HEK293 (cell line): ENCODE data around the gene CFAP99.

Experiments used
- CTCF ChIA-PET: fragments of 350-600 bp; formaldehyde crosslinking; extraction: SDS; loops from one replicate; lab custom pipeline; 2021; ENCODE audit warnings: antibody characterized with exemption; lab: Yijun Ruan, JAX
- POLR2A ChIA-PET: fragments of 300-600 bp; formaldehyde crosslinking; extraction: SDS; loops from one replicate; lab custom pipeline; 2020; ENCODE audit warnings: antibody characterized with exemption, inconsistent platforms; lab: Yijun Ruan, JAX
- H3K27ac ChIP-seq: fragments of 200-500 bp; sonication (Bioruptor generic); 2 replicates; pipeline ENCODE4 v1.5.1; 2014; ENCODE audit warnings: low read depth, low read length, control low read depth, inconsistent platforms; ENCODE audit errors: extremely low read depth
- H3K36me3 ChIP-seq, 2 experiments: fragments of 200-500 bp in 1 of 2; sonication (Bioruptor generic) in 1 of 2; 1 replicate in 1 of 2; 2 replicates in 1 of 2; pipeline ENCODE4 v1.5.1; 2014 to 2017; ENCODE audit warnings: inconsistent platforms in 2 of 2, low read length in 2 of 2; ENCODE audit not compliant: control insufficient read depth in 2 of 2, insufficient read depth in 1 of 2
- H3K4me1 ChIP-seq: fragments of 200-500 bp; sonication (Bioruptor generic); 2 replicates; pipeline ENCODE4 v1.5.1; 2014; ENCODE audit warnings: mild to moderate bottlenecking, low read length, inconsistent platforms; ENCODE audit not compliant: control insufficient read depth, insufficient read depth
- H3K4me3 ChIP-seq: 2 replicates; pipeline ENCODE4 v1.5.1; 2011; ENCODE audit warnings: low read depth, mild to moderate bottlenecking, control low read depth, low read length, moderate library complexity
- H3K9me3 ChIP-seq: fragments of 200-500 bp; sonication (Bioruptor generic); 2 replicates; pipeline ENCODE4 v1.5.1; 2014; ENCODE audit warnings: low read depth, low read length, inconsistent platforms; ENCODE audit not compliant: control insufficient read depth, insufficient read depth
- CTCF ChIP-seq: fragments of 450-650 bp; formaldehyde crosslinking; IDR thresholded peaks from 2 replicates; pipeline ENCODE4 v1.5.1; 2016; ENCODE audit warnings: missing biosample characterization, missing genetic modification characterization
- GLIS1 ChIP-seq: fragments of 450-650 bp; formaldehyde crosslinking; IDR thresholded peaks from 2 replicates; pipeline ENCODE4 v1.5.1; 2016; ENCODE audit warnings: missing biosample characterization, missing genetic modification characterization
- KLF10 ChIP-seq: fragments of 450-650 bp; IDR thresholded peaks from 2 replicates; pipeline ENCODE4 v1.5.1; 2018; ENCODE audit warnings: missing biosample characterization, mild to moderate bottlenecking, missing genetic modification characterization
- PBX3 ChIP-seq: sonication (generic); formaldehyde crosslinking; IDR thresholded peaks from 2 replicates; pipeline ENCODE4 v1.8.1; 2022; ENCODE audit warnings: mild to moderate bottlenecking, moderate library complexity, missing genetic modification reagents
- SCRT1 ChIP-seq: fragments of 450-650 bp; formaldehyde crosslinking; IDR thresholded peaks from 2 replicates; pipeline ENCODE4 v1.5.1; 2016; ENCODE audit warnings: missing biosample characterization, missing genetic modification characterization, borderline replicate concordance
- SP7 ChIP-seq: fragments of 450-650 bp; formaldehyde crosslinking; IDR thresholded peaks from 2 replicates; pipeline ENCODE4 v1.5.1; 2016; ENCODE audit warnings: missing biosample characterization, missing genetic modification characterization
- TCF7L2 ChIP-seq: IDR thresholded peaks from 2 replicates; pipeline ENCODE4 v1.6.1; 2011; ENCODE audit warnings: low read depth, mild to moderate bottlenecking, inconsistent platforms, low read length, moderate library complexity, borderline replicate concordance
- ZBTB21 ChIP-seq: fragments of 450-650 bp; formaldehyde crosslinking; IDR thresholded peaks from 2 replicates; pipeline ENCODE4 v1.5.1; 2017; ENCODE audit warnings: missing biosample characterization, missing genetic modification characterization
- ZNF114 ChIP-seq: fragments of 450-650 bp; formaldehyde crosslinking; IDR thresholded peaks from 2 replicates; pipeline ENCODE4 v1.5.0; 2017; ENCODE audit warnings: missing biosample characterization, missing genetic modification characterization
- ZNF133 ChIP-seq: fragments of 450-650 bp; formaldehyde crosslinking; IDR thresholded peaks from 2 replicates; pipeline ENCODE4 v1.5.1; 2016; ENCODE audit warnings: missing biosample characterization, missing genetic modification characterization
- ZNF23 ChIP-seq: fragments of 450-650 bp; formaldehyde crosslinking; IDR thresholded peaks from 2 replicates; pipeline ENCODE4 v1.5.1; 2016; ENCODE audit warnings: missing biosample characterization, missing genetic modification characterization, borderline replicate concordance
- ZNF248 ChIP-seq: fragments of 450-650 bp; formaldehyde crosslinking; IDR thresholded peaks from 2 replicates; pipeline ENCODE4 v1.5.1; 2017; ENCODE audit warnings: missing biosample characterization, missing genetic modification characterization
- ZNF266 ChIP-seq: fragments of 450-650 bp; formaldehyde crosslinking; IDR thresholded peaks from 2 replicates; pipeline ENCODE4 v1.5.1; 2016; ENCODE audit warnings: missing biosample characterization, missing genetic modification characterization, low read depth
- ZNF274 ChIP-seq, 2 experiments: fragments of 200-500 bp in 1 of 2; fragments of 450-650 bp in 1 of 2; sonication (Bioruptor generic) in 1 of 2; formaldehyde crosslinking in 1 of 2; IDR thresholded peaks; 2 replicates each; pipeline versions ENCODE4 v1.5.1 to v1.6.1; 2014 to 2016; ENCODE audit warnings: borderline replicate concordance in 1 of 2, inconsistent platforms in 1 of 2, low read length in 1 of 2, missing biosample characterization in 1 of 2, missing genetic modification characterization in 1 of 2
- ZNF341 ChIP-seq: fragments of 450-650 bp; formaldehyde crosslinking; IDR thresholded peaks from 2 replicates; pipeline ENCODE4; 2016; ENCODE audit warnings: low read depth, missing biosample characterization, missing genetic modification characterization
- ZNF354C ChIP-seq: fragments of 450-650 bp; formaldehyde crosslinking; IDR thresholded peaks from 2 replicates; pipeline ENCODE4 v1.5.1; 2016; ENCODE audit warnings: missing biosample characterization, missing genetic modification characterization, low read depth, borderline replicate concordance
- ZNF416 ChIP-seq: fragments of 450-650 bp; formaldehyde crosslinking; IDR thresholded peaks from 2 replicates; pipeline ENCODE4 v1.5.1; 2016; ENCODE audit warnings: missing biosample characterization, missing genetic modification characterization
- ZNF48 ChIP-seq: fragments of 450-650 bp; formaldehyde crosslinking; IDR thresholded peaks from 2 replicates; pipeline ENCODE4 v1.5.1; 2016; ENCODE audit warnings: missing biosample characterization, missing genetic modification characterization
- ZNF521 ChIP-seq: fragments of 450-650 bp; formaldehyde crosslinking; IDR thresholded peaks from 2 replicates; pipeline ENCODE4 v1.5.1; 2017; ENCODE audit warnings: missing biosample characterization, mild to moderate bottlenecking, missing genetic modification characterization
- ZNF561 ChIP-seq: fragments of 450-650 bp; IDR thresholded peaks from 2 replicates; pipeline ENCODE4 v1.5.1; 2018; ENCODE audit warnings: missing biosample characterization, missing genetic modification characterization, borderline replicate concordance
- ZNF580 ChIP-seq: fragments of 450-650 bp; formaldehyde crosslinking; IDR thresholded peaks from 2 replicates; pipeline ENCODE4 v1.5.1; 2016; ENCODE audit warnings: missing biosample characterization, missing genetic modification characterization
- ZNF707 ChIP-seq: fragments of 450-650 bp; formaldehyde crosslinking; IDR thresholded peaks from 2 replicates; pipeline ENCODE4 v1.5.1; 2016; ENCODE audit warnings: missing biosample characterization, missing genetic modification characterization
- TF ChIP-seq, protein P1 (sequence below): fragments of 450-650 bp; formaldehyde crosslinking; IDR thresholded peaks from 2 replicates; pipeline ENCODE4 v1.5.1; 2016; ENCODE audit warnings: missing biosample characterization, missing genetic modification characterization
- TF ChIP-seq, protein P2 (sequence below): fragments of 450-650 bp; formaldehyde crosslinking; IDR thresholded peaks from 2 replicates; pipeline ENCODE4 v1.5.1; 2016; ENCODE audit warnings: missing biosample characterization, missing genetic modification characterization
- TF ChIP-seq, protein P3 (sequence below): fragments of 450-650 bp; formaldehyde crosslinking; IDR thresholded peaks from 2 replicates; pipeline ENCODE4 v1.5.1; 2016; ENCODE audit warnings: missing biosample characterization, missing genetic modification characterization

The CFAP99 gene

GRCh38 chr4:2412534-2412884, 6.2 kb upstream of the CFAP99 start (continued):
- TF ChIP-seq, protein P1, sequence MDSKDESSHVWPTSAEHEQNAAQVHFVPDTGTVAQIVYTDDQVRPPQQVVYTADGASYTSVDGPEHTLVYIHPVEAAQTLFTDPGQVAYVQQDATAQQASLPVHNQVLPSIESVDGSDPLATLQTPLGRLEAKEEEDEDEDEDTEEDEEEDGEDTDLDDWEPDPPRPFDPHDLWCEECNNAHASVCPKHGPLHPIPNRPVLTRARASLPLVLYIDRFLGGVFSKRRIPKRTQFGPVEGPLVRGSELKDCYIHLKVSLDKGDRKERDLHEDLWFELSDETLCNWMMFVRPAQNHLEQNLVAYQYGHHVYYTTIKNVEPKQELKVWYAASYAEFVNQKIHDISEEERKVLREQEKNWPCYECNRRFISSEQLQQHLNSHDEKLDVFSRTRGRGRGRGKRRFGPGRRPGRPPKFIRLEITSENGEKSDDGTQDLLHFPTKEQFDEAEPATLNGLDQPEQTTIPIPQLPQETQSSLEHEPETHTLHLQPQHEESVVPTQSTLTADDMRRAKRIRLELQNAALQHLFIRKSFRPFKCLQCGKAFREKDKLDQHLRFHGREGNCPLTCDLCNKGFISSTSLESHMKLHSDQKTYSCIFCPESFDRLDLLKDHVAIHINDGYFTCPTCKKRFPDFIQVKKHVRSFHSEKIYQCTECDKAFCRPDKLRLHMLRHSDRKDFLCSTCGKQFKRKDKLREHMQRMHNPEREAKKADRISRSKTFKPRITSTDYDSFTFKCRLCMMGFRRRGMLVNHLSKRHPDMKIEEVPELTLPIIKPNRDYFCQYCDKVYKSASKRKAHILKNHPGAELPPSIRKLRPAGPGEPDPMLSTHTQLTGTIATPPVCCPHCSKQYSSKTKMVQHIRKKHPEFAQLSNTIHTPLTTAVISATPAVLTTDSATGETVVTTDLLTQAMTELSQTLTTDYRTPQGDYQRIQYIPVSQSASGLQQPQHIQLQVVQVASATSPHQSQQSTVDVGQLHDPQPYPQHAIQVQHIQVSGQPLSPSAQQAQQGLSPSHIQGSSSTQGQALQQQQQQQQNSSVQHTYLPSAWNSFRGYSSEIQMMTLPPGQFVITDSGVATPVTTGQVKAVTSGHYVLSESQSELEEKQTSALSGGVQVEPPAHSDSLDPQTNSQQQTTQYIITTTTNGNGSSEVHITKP: no peak
- TF ChIP-seq ZNF114 (tag by site-specific recombination): no peak
- TF ChIP-seq, protein P2, sequence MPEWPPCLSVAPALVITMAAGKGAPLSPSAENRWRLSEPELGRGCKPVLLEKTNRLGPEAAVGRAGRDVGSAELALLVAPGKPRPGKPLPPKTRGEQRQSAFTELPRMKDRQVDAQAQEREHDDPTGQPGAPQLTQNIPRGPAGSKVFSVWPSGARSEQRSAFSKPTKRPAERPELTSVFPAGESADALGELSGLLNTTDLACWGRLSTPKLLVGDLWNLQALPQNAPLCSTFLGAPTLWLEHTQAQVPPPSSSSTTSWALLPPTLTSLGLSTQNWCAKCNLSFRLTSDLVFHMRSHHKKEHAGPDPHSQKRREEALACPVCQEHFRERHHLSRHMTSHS: no peak

- ChIA-PET POLR2A (interaction anchor here (1.0 kb wide), 1 partner anchor 55 kb away, joined by 3 read pairs; the partner anchor contains the start of gene RNF4), CTCF (interaction anchor here (0.7 to 1.5 kb wide), 7 partner anchors 8 to 198 kb away, joined by 3 to 6 read pairs (median 3); no protein-coding TSS in a partner anchor)
- Histone ChIP-seq H3K9me3 (no peaks in the 10 kb centered on the region), H3K4me1 (0 out of 2 replicates have a peak, but pooled peaks cover 2% of the 10 kb centered on the region), H3K27ac (no peak overlapping the region), H3K36me3 (no peaks in the 10 kb centered on the region), H3K4me3 (peak overlapping the region; percentile 17)
- no peak; the same call in 1 of the 2 replicates for TF ChIP-seq PBX3 (CRISPR knock-in tag)
- TF ChIP-seq ZNF580: no peak
- no peak for TF ChIP-seq ZNF248 (tag by site-specific recombination)
- TF ChIP-seq ZNF561: no peak; the same call in 1 of the 2 replicates
- no peak for TF ChIP-seq ZNF274 (IDR thresholded peaks at IDR 0.05; ENCODE audit: low read length)
- no peak for TF ChIP-seq ZNF274 (tag by site-specific recombination; IDR thresholded peaks at IDR 0.05; ENCODE audit: borderline replicate concordance)
- TF ChIP-seq ZNF521: no peak
- TF ChIP-seq SCRT1 (tag by site-specific recombination): no peak
- no peak for TF ChIP-seq TCF7L2
- TF ChIP-seq ZNF23 (tag by site-specific recombination): no peak
- peak; percentile 51 for TF ChIP-seq GLIS1 (tag by site-specific recombination)
- TF ChIP-seq ZNF341 (tag by site-specific recombination): no peak
- TF ChIP-seq, protein P3, sequence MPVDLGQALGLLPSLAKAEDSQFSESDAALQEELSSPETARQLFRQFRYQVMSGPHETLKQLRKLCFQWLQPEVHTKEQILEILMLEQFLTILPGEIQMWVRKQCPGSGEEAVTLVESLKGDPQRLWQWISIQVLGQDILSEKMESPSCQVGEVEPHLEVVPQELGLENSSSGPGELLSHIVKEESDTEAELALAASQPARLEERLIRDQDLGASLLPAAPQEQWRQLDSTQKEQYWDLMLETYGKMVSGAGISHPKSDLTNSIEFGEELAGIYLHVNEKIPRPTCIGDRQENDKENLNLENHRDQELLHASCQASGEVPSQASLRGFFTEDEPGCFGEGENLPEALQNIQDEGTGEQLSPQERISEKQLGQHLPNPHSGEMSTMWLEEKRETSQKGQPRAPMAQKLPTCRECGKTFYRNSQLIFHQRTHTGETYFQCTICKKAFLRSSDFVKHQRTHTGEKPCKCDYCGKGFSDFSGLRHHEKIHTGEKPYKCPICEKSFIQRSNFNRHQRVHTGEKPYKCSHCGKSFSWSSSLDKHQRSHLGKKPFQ (tag by site-specific recombination): no peak
- no peak for TF ChIP-seq ZBTB21 (tag by site-specific recombination)
- TF ChIP-seq SP7 (tag by site-specific recombination): peak; percentile 48; the same call in 1 of the 2 replicates
- no peak for TF ChIP-seq ZNF416 (tag by site-specific recombination)
- TF ChIP-seq ZNF354C: no peak
- no peak for TF ChIP-seq ZNF707 (tag by site-specific recombination)
- no peak for TF ChIP-seq KLF10 (tag by site-specific recombination)
- TF ChIP-seq ZNF266 (tag by site-specific recombination): no peak
- no peak for TF ChIP-seq ZNF133 (tag by site-specific recombination)
- no peak for TF ChIP-seq ZNF48 (tag by site-specific recombination)
- TF ChIP-seq CTCF (tag by site-specific recombination): peak; percentile 77
Observed at GRCh38 chr4:2412885-2413716, 5.7 kb upstream of the CFAP99 start.
